ENCODE measurements around the gene MACROH2A1.

- no peak for TF ChIP-seq CTCF (conservative IDR thresholded peaks at IDR 0.05 in 1 of 2, IDR thresholded peaks at IDR 0.05 in 1 of 2; ENCODE audit: low read depth in 1 of 2, low read length in 2 of 2)
- no peak for TF ChIP-seq EZH2 (IDR thresholded peaks at IDR 0.05; ENCODE audit: low read length, missing control alignments)
These were observed 47.2 kb upstream of the MACROH2A1 start for GRCh38 chr5:135446206-135446605.
